Caki2 (cell line): ENCODE data around the gene CRYBA1. TPM values are rescaled to one million over a fixed set of nuclear protein-coding genes. Genes with fewer than 3 reads are reported as not detected.
"Not testable (repeated sequence)": the region's sequence is repeated elsewhere in the genome, so short reads cannot be mapped to it uniquely, and the experiment has no call there.

Source experiments
- DNase-seq: peaks from one replicate; pipeline ENCODE4 v3.0.0-alpha.2; 2015; ENCODE audit warnings: low read depth
- in situ Hi-C: cut with HindIII; loops from 2 replicates; pipeline ENCODE4 v1.10.0; 2016; ENCODE audit warnings: low sequenced_read_pairs, low pct_unique_long_range_greater_than_20kb, mixed read lengths
- total RNA-seq: library from RNA; depleted of rRNA; stranded (reverse); fragments of >200 nt; shearing (Covaris generic); gene quantifications from 2 replicates; pipeline ENCODE4 v1.2.3, GENCODE V29; 2014; ENCODE audit warnings: low replicate concordance; rRNA removed

CRYBA1 gene
- total RNA-seq: not detected in 2 replicates

GRCh38 chr17:29246628-29247027 is at the start of gene CRYBA1:
CRYBA1 (plus strand) TSS chr17:29246859; CDS start chr17:29246864, 5 bp downstream.
- in situ Hi-C loops: no loop called here
- no peak for DNase-seq

GRCh38 chr17:29197516-29198272 is 49.0 kb upstream of the CRYBA1 start:
- DNase-seq: no peak
- in situ Hi-C loops: no loop called here

GRCh38 chr17:29204068-29204804 is 42.4 kb upstream of the CRYBA1 start:
- DNase-seq, in situ Hi-C loops: not testable (repeated sequence)

- DNase-seq: no peak
- in situ Hi-C loops: no loop called here
Measured at GRCh38 chr17:29205047-29205446, 41.6 kb upstream of the CRYBA1 start.

- in situ Hi-C loops: no loop called here
Measured at GRCh38 chr17:29207975-29208374, 38.7 kb upstream of the CRYBA1 start.

GRCh38 chr17:29209073-29209472 is 37.6 kb upstream of the CRYBA1 start:
- in situ Hi-C loops: no loop called here
- no peak for DNase-seq

More at GRCh38 chr17:29207975-29208374, 38.7 kb upstream of the CRYBA1 start:
- no peak for DNase-seq

- DNase-seq: no peak
- in situ Hi-C loops: no loop called here
Measured at GRCh38 chr17:29210879-29211278, 35.8 kb upstream of the CRYBA1 start.

GRCh38 chr17:29212094-29212631 is 34.5 kb upstream of the CRYBA1 start:
- in situ Hi-C loops: no loop called here
- DNase-seq: no peak

GRCh38 chr17:29212681-29213121 is 34.0 kb upstream of the CRYBA1 start:
- no peak for DNase-seq
- in situ Hi-C loops: no loop called here

GRCh38 chr17:29214215-29215146 is 32.2 kb upstream of the CRYBA1 start:
- no peak for DNase-seq
- in situ Hi-C loops: no loop called here

GRCh38 chr17:29215174-29215573 is 31.5 kb upstream of the CRYBA1 start:
- no peak for DNase-seq
- in situ Hi-C loops: no loop called here

- no peak for DNase-seq
- in situ Hi-C loops: no loop called here
Measured at GRCh38 chr17:29215717-29216116, 30.9 kb upstream of the CRYBA1 start.

- DNase-seq: no peak
- in situ Hi-C loops: no loop called here
Measured at GRCh38 chr17:29216181-29216580, 30.5 kb upstream of the CRYBA1 start.

- in situ Hi-C loops: no loop called here
- DNase-seq: no peak
Measured at GRCh38 chr17:29216856-29217255, 29.8 kb upstream of the CRYBA1 start.

- in situ Hi-C loops: no loop called here
- peak; percentile 68 for DNase-seq
Measured at GRCh38 chr17:29219378-29220047, 27.1 kb upstream of the CRYBA1 start.

- DNase-seq, in situ Hi-C loops: not testable (repeated sequence)
Measured at GRCh38 chr17:29221338-29221737, 25.3 kb upstream of the CRYBA1 start.

- in situ Hi-C loops: no loop called here
- no peak for DNase-seq
Measured at GRCh38 chr17:29225396-29225795, 21.3 kb upstream of the CRYBA1 start.

- in situ Hi-C loops: no loop called here
- DNase-seq: no peak
Measured at GRCh38 chr17:29233301-29233700, 13.4 kb upstream of the CRYBA1 start.
